OCI-LY3 (cell line): ENCODE measurements around the gene MED28.
"Not testable (repeated sequence)": the region's sequence is repeated elsewhere in the genome, so short reads cannot be mapped to it uniquely, and the experiment has no call there.

ENCODE experiments used
- H2AFZ ChIP-seq: fragments of 200-600, 300-600 bp; shearing (Covaris generic); 2 replicates; pipeline ENCODE4 v1.6.0; 2014; ENCODE audit warnings: antibody characterized with exemption, low read depth, low read length
- H3K27ac ChIP-seq: fragments of 200-600, 300-600 bp; sonication (generic); 2 replicates; pipeline ENCODE4 v1.5.1; 2014; ENCODE audit warnings: mild to moderate bottlenecking, low read length, moderate library complexity, mixed read lengths
- H3K27me3 ChIP-seq: fragments of 200-600, 300-600 bp; sonication (generic); 2 replicates; pipeline ENCODE4 v1.6.1; 2014; ENCODE audit warnings: low read depth, low read length, mixed read lengths
- H3K36me3 ChIP-seq: fragments of 200-600, 300-600 bp; sonication (generic); replicated peaks from 2 replicates; pipeline ENCODE3; 2014; ENCODE audit warnings: low read depth, low read length, mixed read lengths
- H3K4me1 ChIP-seq: fragments of 300-600, 200-600 bp; sonication (generic); 2 replicates; pipeline ENCODE4 v1.6.1; 2014; ENCODE audit warnings: low read length, mixed read lengths
- H3K4me2 ChIP-seq: fragments of 200-600, 300-600 bp; sonication (generic); 2 replicates; pipeline ENCODE4 v1.6.1; 2014; ENCODE audit warnings: low read length, mixed read lengths
- H3K4me3 ChIP-seq: fragments of 300-600, 200-600 bp; sonication (generic); 2 replicates; pipeline ENCODE4 v1.5.1; 2014; ENCODE audit warnings: antibody characterized with exemption, mild to moderate bottlenecking, low read length, moderate library complexity
- H3K79me2 ChIP-seq: fragments of 300-600, 200-600 bp; shearing (Covaris generic); 2 replicates; pipeline ENCODE4 v1.6.1; 2014; ENCODE audit warnings: mild to moderate bottlenecking, low read length, mixed read lengths
- H3K9ac ChIP-seq: fragments of 300-600, 200-600 bp; shearing (Covaris generic); 2 replicates; pipeline ENCODE4 v1.6.0; 2014; ENCODE audit warnings: mild to moderate bottlenecking, low read length, moderate library complexity
- H3K9me3 ChIP-seq: fragments of 200-600, 300-600 bp; shearing (Covaris generic); 2 replicates; pipeline ENCODE4 v1.6.1; 2014; ENCODE audit warnings: low read length, mixed read lengths; ENCODE audit not compliant: insufficient read depth
- H4K20me1 ChIP-seq: fragments of 200-600, 300-600 bp; sonication (generic); 2 replicates; pipeline ENCODE4 v1.6.1; 2016; ENCODE audit warnings: low read length, mixed read lengths; ENCODE audit not compliant: insufficient read depth
- CTCF ChIP-seq: fragments of 200-600, 300-600 bp; sonication (generic); IDR thresholded peaks from 2 replicates; pipeline ENCODE4 v1.5.1; 2014; ENCODE audit warnings: antibody characterized with exemption, low read length, low read depth
- EZH2phosphoT487 ChIP-seq: fragments of 200-600 bp; shearing (Covaris generic); IDR thresholded peaks from 2 replicates; pipeline ENCODE4 v1.6.1; 2018; ENCODE audit warnings: antibody characterized with exemption, mixed run types, low read depth

The MED28 gene

GRCh38 chr4:17614416-17615299 lies at the start of gene MED28:
Gene MED28, plus strand, starts transcription at chr4:17614641. Its CDS starts 14 bp downstream, at chr4:17614655.
- H3K9ac ChIP-seq: peak within 1 kb of the TSS; percentile 94
- H3K4me2 ChIP-seq: peak within 1 kb of the TSS; percentile 89
- peaks cover 22% of the 10 kb centered on the region for H3K36me3 ChIP-seq
- no peaks in the 10 kb centered on the region for H3K4me1 ChIP-seq
- H2AFZ ChIP-seq: peak within 1 kb of the TSS; percentile 100
- H3K79me2 ChIP-seq: peaks cover 53% of the 10 kb centered on the region
- peaks cover 29% of the 10 kb centered on the region for H4K20me1 ChIP-seq
- peak within 1 kb of the TSS; percentile 48 for H3K27ac ChIP-seq
- TF ChIP-seq CTCF (no peak), EZH2phosphoT487 (no peak)
- no peaks in the 10 kb centered on the region for H3K9me3 ChIP-seq
- no peaks in the 10 kb centered on the region for H3K27me3 ChIP-seq
- H3K4me3 ChIP-seq: peak within 1 kb of the TSS; percentile 94

GRCh38 chr4:17565846-17566245 lies 48.6 kb upstream of the MED28 start:
- Histone ChIP-seq H2AFZ (no peak overlapping the region), H3K9me3 (no peaks in the 10 kb centered on the region), H3K4me3 (no peak overlapping the region), H3K9ac (no peak overlapping the region), H4K20me1 (no peaks in the 10 kb centered on the region), H3K27me3 (no peaks in the 10 kb centered on the region), H3K36me3 (no peaks in the 10 kb centered on the region), H3K79me2 (no peaks in the 10 kb centered on the region), H3K4me2 (no peak overlapping the region), H3K4me1 (no peaks in the 10 kb centered on the region), H3K27ac (no peak overlapping the region)
- no peak for TF ChIP-seq EZH2phosphoT487
- no peak for TF ChIP-seq CTCF

GRCh38 chr4:17567271-17567670 lies 47.2 kb upstream of the MED28 start:
- Histone ChIP-seq H3K9ac (no peak overlapping the region), H3K27ac (no peak overlapping the region), H3K4me2 (no peak overlapping the region), H3K79me2 (no peaks in the 10 kb centered on the region), H3K9me3 (no peaks in the 10 kb centered on the region), H4K20me1 (no peaks in the 10 kb centered on the region), H3K36me3 (no peaks in the 10 kb centered on the region), H3K27me3 (no peaks in the 10 kb centered on the region), H3K4me1 (no peaks in the 10 kb centered on the region), H2AFZ (no peak overlapping the region), H3K4me3 (no peak overlapping the region)
- no peak for TF ChIP-seq CTCF
- no peak for TF ChIP-seq EZH2phosphoT487

GRCh38 chr4:17574206-17574605 lies 40.2 kb upstream of the MED28 start:
- Histone ChIP-seq H3K9ac (no peak overlapping the region), H3K4me2 (no peak overlapping the region), H3K4me3 (no peak overlapping the region), H4K20me1 (0 out of 2 replicates have a peak, but pooled peaks cover 4% of the 10 kb centered on the region), H3K36me3 (no peaks in the 10 kb centered on the region), H3K27ac (no peak overlapping the region), H2AFZ (no peak overlapping the region), H3K79me2 (peaks cover 19% of the 10 kb centered on the region), H3K9me3 (no peaks in the 10 kb centered on the region), H3K4me1 (peaks cover 9% of the 10 kb centered on the region), H3K27me3 (no peaks in the 10 kb centered on the region)
- no peak for TF ChIP-seq EZH2phosphoT487
- no peak for TF ChIP-seq CTCF

GRCh38 chr4:17575177-17575576 lies 39.3 kb upstream of the MED28 start:
- not testable (repeated sequence) for H3K27me3 ChIP-seq, H4K20me1 ChIP-seq, H3K4me2 ChIP-seq, H3K27ac ChIP-seq, H3K4me3 ChIP-seq, H3K36me3 ChIP-seq, H2AFZ ChIP-seq, H3K4me1 ChIP-seq, H3K9ac ChIP-seq, H3K9me3 ChIP-seq
- H3K79me2 ChIP-seq: peaks cover 23% of the 10 kb centered on the region
